Left cardiac atrium (tissue), 4 donors: ENCODE data around the gene DNM1. TPM values are rescaled to one million over a fixed set of nuclear protein-coding genes. Genes with fewer than 3 reads are reported as not detected.

Experiments used
- ATAC-seq, 2 donors: fragments of 200-7000 bp; cut with Tn5 transposase; one replicate each; pipeline ENCODE4 v1.9.1; 2020; ENCODE audit warnings: mild to moderate bottlenecking in 2 of 2, moderate library complexity in 2 of 2
- DNase-seq: peaks from one replicate; pipeline ENCODE4 v3.0.0-alpha.2; 2020
- intact Hi-C, 2 donors: fragments of 100-400 bp; cut with DNase I; formaldehyde crosslinking; loops; one replicate each; pipeline versions ENCODE4 v1.14.1 to v1.15.1; 2022 to 2023
- total RNA-seq, 2 donors: library from RNA; stranded (reverse); fragmentation: NEBNext Ultra II Directional; extraction: Animal tissue kit (Norgen Biotek cat#: 25700); gene quantifications; one replicate each; pipeline ENCODE4 v1.2.1, GENCODE V29; 2021
- donor health status: DM: no; HTN: yes; CAD: no.
- donor health status: DM: no; HTN: yes; CAD: no; lungs with severe emphysema.
- donor health status: DM: yes; HTN: yes; CAD: no.
- donor health status: Dilated cardiomyopathy.

DNM1 gene
- total RNA-seq, 2 donors from 2014 or later: 11.3 to 14.0 TPM

- DNase-seq (no peak), ATAC-seq (no peak)
- intact Hi-C loops: no loop called here
Measured at GRCh38 chr9:128201441-128202369, 1.5 kb upstream of the DNM1 start.

GRCh38 chr9:128202648-128203023 lies 543 bp upstream of the DNM1 start:
- intact Hi-C loops: no loop called here
- ATAC-seq (no peak), DNase-seq (no peak)

GRCh38 chr9:128203707-128204551 lies 750 bp downstream of the DNM1 start:
- DNase-seq: peak; percentile 41
- ATAC-seq: peak; percentile 43 to 57
- intact Hi-C loops: no loop called here

- DNase-seq (no peak), ATAC-seq (no peak)
- intact Hi-C loops: no loop called here
Measured at GRCh38 chr9:128204858-128205257, 1.7 kb downstream of the DNM1 start.

- intact Hi-C loops: no loop called here
- DNase-seq: no peak
- no peak for ATAC-seq
Measured at GRCh38 chr9:128205296-128205944, 2.2 kb downstream of the DNM1 start.

- intact Hi-C loops: no loop called here
- ATAC-seq (no peak), DNase-seq (no peak)
Measured at GRCh38 chr9:128206484-128206883, 3.3 kb downstream of the DNM1 start.

DNA sequence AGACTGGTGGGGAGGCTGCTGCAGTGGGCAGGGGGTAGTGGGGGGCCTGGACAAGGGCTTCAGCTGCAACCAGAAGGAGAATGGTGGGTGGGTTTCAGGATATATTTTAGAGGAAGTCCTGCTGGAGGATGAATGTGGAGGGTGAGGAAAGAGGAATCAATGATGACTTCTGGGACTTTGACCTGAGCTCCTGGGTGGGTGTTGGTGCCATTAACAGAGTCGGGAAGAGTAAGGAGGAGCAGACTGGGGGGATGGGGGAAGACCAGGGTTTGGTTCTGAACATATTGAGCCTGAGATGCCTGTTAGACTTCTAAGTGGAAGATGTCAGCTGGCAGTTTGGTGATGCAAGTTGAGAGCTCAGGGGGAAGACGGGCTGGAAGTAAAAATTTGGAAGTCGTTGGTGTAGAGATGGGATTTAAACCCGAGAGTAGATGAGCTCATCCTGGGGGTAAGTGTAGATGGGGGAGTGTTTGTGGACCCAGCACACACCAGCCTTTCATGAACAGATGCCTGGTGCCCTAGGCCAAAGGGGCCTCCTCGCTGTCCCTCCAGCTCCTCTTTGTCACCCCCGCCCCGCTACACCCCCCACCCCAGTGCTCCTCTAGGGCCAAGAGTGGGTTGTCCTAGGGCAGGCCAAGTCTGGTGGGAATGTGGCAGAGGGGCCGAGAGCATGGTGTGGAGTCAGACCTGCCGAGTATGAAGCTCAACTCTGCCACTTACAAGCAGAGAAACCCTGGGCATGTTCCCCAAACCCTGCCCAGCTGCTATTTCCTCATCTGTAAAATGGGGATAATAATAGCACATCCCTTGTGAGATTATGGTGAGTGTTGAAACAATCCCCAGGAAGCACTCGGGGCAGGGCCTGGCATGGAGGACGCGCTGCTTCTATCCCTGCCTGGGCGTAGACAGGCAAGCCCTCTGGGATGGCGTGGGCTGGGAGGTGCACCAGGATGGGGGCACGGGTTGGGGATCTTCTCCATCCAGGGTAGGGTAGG lies 4.0 kb downstream of the DNM1 start:
- intact Hi-C loops: no loop called here
- DNase-seq: no peak
- ATAC-seq: no peak

- no peak for DNase-seq
- no peak for ATAC-seq
- intact Hi-C loops: no loop called here
Measured at GRCh38 chr9:128208386-128208785, 5.2 kb downstream of the DNM1 start.

GRCh38 chr9:128208946-128209669 lies 5.9 kb downstream of the DNM1 start:
- DNase-seq (no peak), ATAC-seq (no peak)
- intact Hi-C loops: no loop called here

DNA sequence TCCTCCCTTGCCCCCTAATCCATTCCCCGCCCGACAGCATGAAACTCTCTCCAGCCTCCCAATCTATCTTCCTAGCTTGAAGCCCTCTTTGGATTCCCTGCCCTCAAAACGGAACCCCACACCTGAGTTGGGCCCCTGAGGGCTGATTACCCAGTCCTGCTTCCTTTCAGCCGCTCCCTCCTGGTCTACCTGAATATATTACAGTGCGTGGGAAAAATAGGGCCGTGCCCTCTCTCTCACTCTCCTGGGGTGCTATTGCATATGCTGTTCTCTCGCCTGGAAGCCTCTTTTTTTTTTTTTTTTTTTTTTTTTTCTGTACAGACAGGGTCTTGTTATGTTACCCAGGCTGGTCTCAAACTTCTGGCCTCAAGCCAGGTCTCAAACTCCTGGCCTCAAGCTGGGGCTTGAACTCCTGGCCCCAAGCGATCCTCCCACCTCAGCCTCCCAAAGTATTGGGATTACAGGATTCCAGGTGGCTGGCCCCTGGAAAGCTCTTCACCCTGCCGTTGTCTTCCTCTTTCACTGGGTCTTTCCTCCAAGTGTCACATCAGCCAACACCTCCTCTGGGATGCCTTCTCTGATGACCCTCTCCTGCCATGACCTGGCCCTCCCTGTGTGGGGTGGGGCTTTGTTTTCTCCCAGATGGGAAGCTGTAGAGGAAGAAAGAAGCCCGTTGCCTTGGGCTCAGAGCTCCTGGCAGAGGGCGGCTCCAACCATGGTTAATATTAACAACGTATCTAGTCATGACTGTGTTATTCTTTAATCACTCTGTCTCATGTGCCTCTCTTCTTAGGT lies 8.2 kb downstream of the DNM1 start:
- ATAC-seq (no peak), DNase-seq (no peak)
- intact Hi-C loops: no loop called here

GRCh38 chr9:128211981-128212281 lies 8.8 kb downstream of the DNM1 start:
- no peak for ATAC-seq
- intact Hi-C loops: no loop called here
- DNase-seq: no peak

- DNase-seq: no peak
- no peak for ATAC-seq
- intact Hi-C loops: no loop called here
Measured at GRCh38 chr9:128213746-128214497, 10.7 kb downstream of the DNM1 start.

DNA sequence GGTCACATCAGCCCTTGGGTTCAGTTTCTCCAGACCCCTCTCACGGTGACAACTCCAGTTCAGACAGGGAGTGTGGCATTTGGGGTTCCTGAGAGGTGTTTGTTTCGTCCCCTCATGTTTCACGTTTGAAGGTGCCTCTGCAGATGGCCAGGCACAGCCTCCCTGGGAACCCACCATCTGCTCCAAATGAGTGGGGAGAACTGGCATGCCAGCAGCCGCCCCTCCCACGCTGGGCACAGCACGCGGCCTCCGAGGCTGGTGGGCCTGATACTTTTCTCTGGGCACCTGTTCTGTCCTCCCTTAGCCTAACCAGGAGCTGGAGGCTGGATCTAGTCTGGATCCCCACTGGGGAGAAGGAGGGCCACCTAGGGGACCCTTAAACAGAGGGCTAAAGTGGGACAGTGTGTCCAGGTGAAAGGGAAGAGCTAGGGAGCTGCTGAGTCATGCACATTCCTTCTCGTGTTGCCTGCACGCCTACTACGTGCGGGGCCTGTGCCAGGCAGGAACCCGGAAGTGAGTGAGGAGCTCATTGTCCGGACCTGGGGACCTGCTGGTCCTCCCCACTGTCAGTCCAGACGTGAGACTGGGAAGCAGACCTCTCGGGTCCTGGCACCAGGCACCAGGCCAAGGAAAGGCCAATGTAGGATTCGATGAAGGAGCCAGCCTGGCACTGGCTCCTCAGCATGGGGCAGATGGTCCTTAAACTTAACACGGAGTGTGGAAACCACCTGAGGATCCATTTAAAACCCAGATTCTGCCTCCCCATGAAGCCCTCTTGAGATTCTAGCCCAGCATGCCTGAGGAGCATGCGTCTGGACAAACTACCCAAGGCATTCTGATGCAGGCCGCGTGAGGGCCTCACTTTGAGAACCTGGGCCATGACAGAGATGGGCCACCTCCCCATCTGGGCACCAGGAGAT lies 11.7 kb downstream of the DNM1 start:
- intact Hi-C loops: no loop called here
- ATAC-seq (no peak), DNase-seq (no peak)

DNA sequence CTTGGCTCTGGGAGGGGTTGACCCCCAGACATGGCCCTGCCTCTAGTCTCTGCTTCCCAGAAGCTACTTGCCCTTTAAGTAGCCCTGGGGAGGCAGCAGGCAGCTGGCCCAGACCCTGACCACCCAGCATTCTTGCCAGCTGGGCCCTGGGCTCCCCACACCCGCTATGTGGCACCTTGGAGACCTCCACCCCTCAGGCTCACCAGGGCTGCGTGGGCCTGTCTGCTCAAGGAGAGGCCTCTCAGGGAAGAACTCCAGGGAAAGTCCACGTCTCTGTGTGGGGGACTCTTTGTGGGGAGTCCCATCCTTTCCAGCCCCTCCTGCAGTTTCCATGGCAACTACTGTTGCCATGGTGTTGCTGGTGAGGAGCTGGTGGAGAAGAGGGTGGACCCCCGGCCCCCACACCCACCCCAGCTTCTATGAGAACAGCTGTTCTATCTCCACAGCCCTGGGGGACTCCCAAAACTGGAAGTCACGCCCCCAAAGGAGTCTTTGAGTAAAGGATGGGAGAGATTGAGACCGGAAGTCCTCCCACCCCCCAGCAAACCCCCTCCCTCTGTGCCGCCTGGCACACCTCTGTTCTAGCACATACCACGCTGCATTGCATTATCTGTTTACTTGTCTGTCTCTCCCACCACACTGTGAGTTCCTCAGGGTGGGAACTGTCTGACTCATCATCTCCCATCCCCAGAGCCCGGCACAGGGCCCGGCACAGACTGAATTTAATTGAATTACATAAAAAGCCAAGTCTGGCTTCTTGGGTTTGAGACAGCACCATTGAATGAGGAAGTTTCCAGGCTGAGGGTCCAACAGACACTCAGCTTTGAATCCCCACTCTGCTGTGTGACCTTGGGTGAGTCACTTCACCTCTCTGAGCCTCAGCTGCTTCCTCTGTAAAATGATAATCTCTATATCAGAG lies 12.6 kb downstream of the DNM1 start:
- intact Hi-C loops: no loop called here
- DNase-seq: no peak
- peak; percentile 31 to 65 for ATAC-seq
